ENCODE results near the gene NOP58. TPM values are rescaled to one million over a fixed set of nuclear protein-coding genes. Genes with fewer than 3 reads are reported as not detected.
A peak's percentile ranks its signal among the peaks of the same experiment; 100 is the strongest.

The NOP58 gene
- total RNA-seq, 1 experiment from 2014 or later: 231 TPM

DNA sequence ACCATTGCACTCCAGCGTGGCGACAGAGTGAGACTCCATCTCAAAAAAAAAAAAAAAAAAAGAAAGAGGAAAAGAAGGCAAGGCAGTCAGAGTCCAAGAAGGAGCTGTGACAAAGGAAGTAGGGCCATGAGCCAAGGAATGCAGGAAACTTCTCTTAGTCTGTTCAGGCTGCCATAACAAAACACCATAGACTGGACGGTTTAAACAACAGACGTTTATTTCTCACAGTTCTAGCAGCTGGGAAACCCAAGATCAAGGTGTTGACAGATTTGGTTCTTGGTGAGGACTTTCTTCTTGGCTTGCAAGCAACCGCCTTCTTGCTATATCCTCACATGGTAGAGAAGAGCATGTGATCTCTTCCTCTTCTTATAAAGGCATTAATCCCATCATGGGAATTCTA lies 14.1 kb upstream of the NOP58 start:
- H3K27me3 Mint-ChIP-seq (ENCODE audit: insufficient read depth, unreplicated experiment): no peaks in the 10 kb centered on the region
- no peak for TF ChIP-seq CTCF (IDR thresholded peaks at IDR 0.05; ENCODE audit: unreplicated experiment)
- no peaks in the 10 kb centered on the region for H3K36me3 Mint-ChIP-seq (ENCODE audit: insufficient read depth, unreplicated experiment)
- H3K4me1 Mint-ChIP-seq (ENCODE audit: insufficient read depth, unreplicated experiment): peaks cover 8% of the 10 kb centered on the region
- ChIA-PET CTCF (interaction anchor here (0.6 kb wide), 2 partner anchors 15 to 143 kb away, joined by 3 read pairs; no protein-coding TSS in a partner anchor), POLR2A (interaction anchor here (4.4 kb wide), 1 partner anchor 14 kb away, joined by 48 read pairs; the partner anchor contains the start of gene SUMO1)
- no peak for DNase-seq (ENCODE audit: unreplicated experiment)
- no peak overlapping the region for H3K27ac Mint-ChIP-seq (ENCODE audit: low read depth, unreplicated experiment)
- BruUV-seq (replicated peaks): no TSS peak
- H3K4me3 Mint-ChIP-seq (ENCODE audit: unreplicated experiment): no peak overlapping the region
- no peaks in the 10 kb centered on the region for H3K9me3 Mint-ChIP-seq (ENCODE audit: unreplicated experiment)
- intact Hi-C loops (cut with micrococcal nuclease): no loop called here

GRCh38 chr2:202261531-202261930 lies 4.0 kb upstream of the NOP58 start:
- H3K4me1 Mint-ChIP-seq (ENCODE audit: insufficient read depth, unreplicated experiment): peaks cover 7% of the 10 kb centered on the region
- no peak overlapping the region for H3K4me3 Mint-ChIP-seq (ENCODE audit: unreplicated experiment)
- no peak for TF ChIP-seq CTCF (IDR thresholded peaks at IDR 0.05; ENCODE audit: unreplicated experiment)
- CTCF ChIA-PET: no interaction called here
- no peaks in the 10 kb centered on the region for H3K27me3 Mint-ChIP-seq (ENCODE audit: insufficient read depth, unreplicated experiment)
- POLR2A ChIA-PET: no interaction called here
- H3K9me3 Mint-ChIP-seq (ENCODE audit: unreplicated experiment): no peaks in the 10 kb centered on the region
- no peak overlapping the region for H3K27ac Mint-ChIP-seq (ENCODE audit: low read depth, unreplicated experiment)
- no peak for DNase-seq (ENCODE audit: unreplicated experiment)
- no peaks in the 10 kb centered on the region for H3K36me3 Mint-ChIP-seq (ENCODE audit: insufficient read depth, unreplicated experiment)
- intact Hi-C loops (cut with micrococcal nuclease): no loop called here
- BruUV-seq (replicated peaks): no TSS peak

GRCh38 chr2:202267495-202267894 lies 1.9 kb downstream of the NOP58 start:
- Mint-ChIP-seq H3K27me3 (ENCODE audit: insufficient read depth, unreplicated experiment) (no peaks in the 10 kb centered on the region), H3K4me3 (ENCODE audit: unreplicated experiment) (no peak overlapping the region), H3K27ac (ENCODE audit: low read depth, unreplicated experiment) (no peak overlapping the region), H3K4me1 (ENCODE audit: insufficient read depth, unreplicated experiment) (no peaks in the 10 kb centered on the region), H3K9me3 (ENCODE audit: unreplicated experiment) (no peaks in the 10 kb centered on the region), H3K36me3 (ENCODE audit: insufficient read depth, unreplicated experiment) (peaks cover 12% of the 10 kb centered on the region)
- ChIA-PET POLR2A (interaction anchor here (0.9 to 6.2 kb wide), 13 partner anchors 9 to 490 kb away, joined by 3 to 94 read pairs (median 5); partner anchors contain the start of genes ALS2, BMPR2 and SUMO1), CTCF (interaction anchor here (0.7 to 2.0 kb wide), 2 partner anchors 11 to 41 kb away, joined by 3 to 11 read pairs; no protein-coding TSS in a partner anchor)
- no peak for DNase-seq (ENCODE audit: unreplicated experiment)
- intact Hi-C loops (cut with micrococcal nuclease): loop anchor here (1.0 kb wide), 1 partner anchor 9 kb away; no protein-coding TSS in a partner anchor
- TF ChIP-seq CTCF (IDR thresholded peaks at IDR 0.05; ENCODE audit: unreplicated experiment): no peak
- BruUV-seq (replicated peaks): no TSS peak

- H3K27ac Mint-ChIP-seq (ENCODE audit: low read depth, unreplicated experiment): no peak overlapping the region
- H3K4me3 Mint-ChIP-seq (ENCODE audit: unreplicated experiment): no peak overlapping the region
- H3K4me1 Mint-ChIP-seq (ENCODE audit: insufficient read depth, unreplicated experiment): no peaks in the 10 kb centered on the region
- DNase-seq (ENCODE audit: unreplicated experiment): peak; percentile 23
- peaks cover 12% of the 10 kb centered on the region for H3K36me3 Mint-ChIP-seq (ENCODE audit: insufficient read depth, unreplicated experiment)
- CTCF ChIA-PET: interaction anchor here (0.6 kb wide), 1 partner anchor 24 kb away, joined by 5 read pairs; no protein-coding TSS in a partner anchor
- intact Hi-C loops (cut with micrococcal nuclease): no loop called here
- H3K9me3 Mint-ChIP-seq (ENCODE audit: unreplicated experiment): no peaks in the 10 kb centered on the region
- BruUV-seq (replicated peaks): no TSS peak
- no peak for TF ChIP-seq CTCF (IDR thresholded peaks at IDR 0.05; ENCODE audit: unreplicated experiment)
- POLR2A ChIA-PET: interaction anchor here (0.6 to 6.2 kb wide), 5 partner anchors 8 to 109 kb away, joined by 3 to 94 read pairs (median 7); partner anchors contain the start of genes BMPR2 and SUMO1
- no peaks in the 10 kb centered on the region for H3K27me3 Mint-ChIP-seq (ENCODE audit: insufficient read depth, unreplicated experiment)
Observed at GRCh38 chr2:202269585-202269984, 4.0 kb downstream of the NOP58 start.

All from MCF 10A (cell line).